Measurements from ENCODE around the gene AIRE. TPM values are rescaled to one million over a fixed set of nuclear protein-coding genes. Genes with fewer than 3 reads are reported as not detected.
"Not testable (repeated sequence)": the region's sequence is repeated elsewhere in the genome, so short reads cannot be mapped to it uniquely, and the experiment has no call there.

Gene AIRE
- total RNA-seq (2014; rRNA removed; shearing (Covaris generic)) = 0.10 TPM in 1 of 2 replicates, not detected in the other

DNA sequence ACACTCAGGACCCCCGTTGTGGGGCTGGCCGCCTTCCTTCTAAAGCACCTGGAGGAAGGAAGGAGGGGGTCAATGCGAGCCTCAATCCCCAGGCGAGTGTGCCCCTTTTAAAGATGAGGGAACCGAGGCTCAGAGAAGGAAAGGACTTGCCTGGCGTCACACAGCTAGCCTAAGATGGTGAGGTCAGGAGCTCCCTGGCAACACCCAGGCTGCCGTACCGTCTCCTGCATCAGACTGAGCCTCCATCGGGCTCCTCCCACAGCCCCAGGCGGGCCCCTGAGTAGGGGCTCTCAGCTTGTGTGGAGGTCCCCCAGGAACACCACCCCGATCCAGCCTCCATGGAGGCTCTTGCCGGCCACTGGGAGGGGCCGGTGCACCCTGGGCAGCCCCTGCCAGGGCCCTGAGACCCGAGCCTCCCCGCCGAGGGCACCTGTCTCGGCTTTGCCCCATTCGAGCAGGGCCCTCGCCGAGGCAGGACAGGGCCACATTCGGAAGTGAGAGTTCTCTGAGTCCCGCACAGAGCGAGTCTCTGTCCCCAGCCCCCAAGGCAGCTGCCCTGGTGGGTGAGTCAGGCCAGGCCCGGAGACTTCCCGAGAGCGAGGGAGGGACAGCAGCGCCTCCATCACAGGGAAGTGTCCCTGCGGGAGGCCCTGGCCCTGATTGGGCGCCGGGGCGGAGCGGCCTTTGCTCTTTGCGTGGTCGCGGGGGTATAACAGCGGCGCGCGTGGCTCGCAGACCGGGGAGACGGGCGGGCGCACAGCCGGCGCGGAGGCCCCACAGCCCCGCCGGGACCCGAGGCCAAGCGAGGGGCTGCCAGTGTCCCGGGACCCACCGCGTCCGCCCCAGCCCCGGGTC is at the start of gene AIRE:
Gene AIRE, plus strand, starts transcription at position 739 of the 855 bp plus-strand sequence. CDS start 131 bp downstream, outside the sequence.
- Histone ChIP-seq H3K36me3 (no peaks in the 10 kb centered on the region), H3K27ac (no peak within 1 kb of the TSS), H3K4me1 (peaks cover 10% of the 10 kb centered on the region), H3K9me3 (replicated peaks) (no peaks in the 10 kb centered on the region), H3K4me3 (no peak within 1 kb of the TSS), H3K27me3 (no peaks in the 10 kb centered on the region)
- DNase-seq = no peak

DNA sequence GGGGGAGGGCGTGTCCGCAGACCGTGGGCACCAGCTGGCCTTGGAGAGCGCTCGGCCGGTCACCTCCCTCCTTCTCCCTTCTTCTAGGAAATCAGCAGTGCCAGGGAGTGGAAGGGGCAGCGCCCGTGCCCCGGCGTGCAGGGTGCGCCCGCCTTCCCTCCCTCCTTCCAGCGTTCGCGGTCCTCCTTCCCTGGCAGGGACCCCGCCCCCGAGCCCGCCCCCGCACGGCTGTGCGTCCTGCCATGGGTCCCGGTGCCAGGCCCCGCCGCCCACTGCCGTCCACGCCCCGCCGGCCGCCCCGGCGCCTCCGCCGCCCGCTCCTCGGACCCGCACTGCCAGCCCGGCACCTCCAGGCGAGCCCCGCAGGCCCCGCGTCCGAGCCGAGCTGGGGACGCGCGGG is 45.3 kb upstream of the AIRE start:
- not testable (repeated sequence) for H3K9me3 ChIP-seq (replicated peaks); H3K27me3 ChIP-seq; H3K4me1 ChIP-seq; H3K27ac ChIP-seq; H3K36me3 ChIP-seq; H3K4me3 ChIP-seq; DNase-seq

GRCh38 chr21:44240842-44241241 is 44.8 kb upstream of the AIRE start, which contains the start of gene ICOSLG:
Gene ICOSLG, minus strand, starts transcription at chr21:44240943. Its CDS starts 126 bp downstream, at chr21:44240817.
- H3K4me3 ChIP-seq; H3K9me3 ChIP-seq (replicated peaks); H3K36me3 ChIP-seq; H3K4me1 ChIP-seq; H3K27ac ChIP-seq; DNase-seq; H3K27me3 ChIP-seq: not testable (repeated sequence)

DNA sequence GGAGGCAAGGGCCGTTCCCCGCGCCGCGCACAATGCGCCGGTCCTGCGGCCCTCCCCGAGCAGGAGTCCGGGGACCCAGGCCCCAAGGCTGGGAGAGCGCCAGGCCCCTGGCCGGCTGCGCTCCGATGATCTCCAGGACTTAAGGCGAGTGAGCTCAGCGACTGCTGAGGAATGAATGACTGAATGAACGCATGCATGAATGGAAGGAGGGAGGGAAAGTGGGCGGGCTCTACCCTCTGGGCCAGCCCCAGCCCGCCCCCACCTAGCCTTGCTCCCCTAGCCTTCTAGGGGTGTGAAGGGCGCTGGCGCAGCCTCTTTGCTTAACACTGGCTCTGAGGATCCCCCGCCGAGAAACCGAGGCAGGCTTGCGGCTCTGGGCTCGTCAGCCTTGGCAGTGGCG is 44.4 kb upstream of the AIRE start:
- H3K4me1 ChIP-seq; DNase-seq; H3K27me3 ChIP-seq; H3K27ac ChIP-seq; H3K36me3 ChIP-seq; H3K4me3 ChIP-seq; H3K9me3 ChIP-seq (replicated peaks): not testable (repeated sequence)

- not testable (repeated sequence) for H3K36me3 ChIP-seq; H3K27me3 ChIP-seq; H3K27ac ChIP-seq; H3K9me3 ChIP-seq (replicated peaks); DNase-seq; H3K4me1 ChIP-seq; H3K4me3 ChIP-seq
Observed at GRCh38 chr21:44243980-44244379, 41.7 kb upstream of the AIRE start.

DNA sequence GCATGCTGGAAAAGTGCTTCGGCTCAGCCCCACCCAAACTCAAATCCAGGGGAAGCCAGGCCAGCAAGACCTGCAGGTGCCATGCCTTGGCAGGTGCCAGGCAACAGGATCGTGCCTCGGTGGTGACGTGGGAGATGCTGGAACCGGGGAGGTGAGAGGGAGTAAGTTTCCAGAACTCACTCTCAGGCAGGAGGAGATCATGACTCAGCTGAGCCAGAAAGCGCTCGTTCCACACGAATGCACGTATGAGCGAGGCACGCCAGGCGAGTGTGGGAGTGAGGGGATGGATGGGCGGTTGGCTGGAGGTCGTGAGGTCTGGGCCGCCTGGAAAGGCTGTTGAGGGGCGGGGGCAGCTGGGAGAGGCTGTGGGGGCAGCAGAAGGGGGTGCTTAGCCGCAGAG is 37.8 kb upstream of the AIRE start:
- H3K27me3 ChIP-seq; DNase-seq; H3K4me1 ChIP-seq; H3K36me3 ChIP-seq; H3K9me3 ChIP-seq (replicated peaks); H3K27ac ChIP-seq; H3K4me3 ChIP-seq: not testable (repeated sequence)

DNA sequence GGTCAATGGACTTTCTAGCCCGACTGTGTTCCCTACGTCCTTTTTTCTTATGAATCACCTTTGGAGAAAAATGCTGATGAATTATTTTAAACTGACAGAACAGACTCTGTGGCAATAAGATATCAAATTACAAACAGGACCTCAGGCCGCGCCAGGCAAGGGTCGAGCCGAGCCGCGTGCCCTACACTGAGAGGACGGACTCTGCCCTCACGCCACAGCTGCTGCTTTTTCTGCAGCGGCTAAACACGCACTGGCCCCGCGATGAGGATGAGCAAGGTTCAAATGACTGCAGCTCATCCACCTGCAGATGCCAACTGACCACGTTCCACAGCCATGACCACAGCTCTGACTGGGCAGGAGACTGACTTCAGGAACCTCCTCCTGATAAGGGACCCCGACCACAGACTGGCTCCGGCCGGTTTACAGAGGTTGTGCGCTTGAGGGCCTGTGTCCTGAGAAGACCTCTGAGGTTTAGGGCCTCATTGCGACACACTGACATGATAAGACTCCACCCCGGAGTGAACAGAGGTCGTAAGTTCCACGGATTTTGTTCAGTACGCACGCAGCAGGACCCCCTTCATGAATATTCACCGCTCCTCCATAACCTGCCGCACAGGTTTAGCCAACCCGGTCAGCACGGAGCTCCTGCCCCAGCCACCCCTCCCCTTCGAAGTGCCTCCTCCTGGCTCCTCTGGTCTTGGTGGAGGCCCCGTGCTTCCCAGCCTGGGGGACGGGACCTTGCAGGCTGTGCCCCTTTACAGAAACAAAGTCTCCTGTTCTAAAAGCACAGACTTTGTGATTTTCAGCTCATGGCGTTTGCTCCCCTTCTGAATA is 36.3 kb upstream of the AIRE start:
- not testable (repeated sequence) for DNase-seq; H3K4me1 ChIP-seq; H3K27me3 ChIP-seq; H3K4me3 ChIP-seq; H3K27ac ChIP-seq; H3K9me3 ChIP-seq (replicated peaks); H3K36me3 ChIP-seq

- Histone ChIP-seq H3K27ac (no peak overlapping the region), H3K27me3 (no peaks in the 10 kb centered on the region), H3K36me3 (no peaks in the 10 kb centered on the region), H3K9me3 (replicated peaks) (no peaks in the 10 kb centered on the region), H3K4me1 (no peaks in the 10 kb centered on the region), H3K4me3 (no peak overlapping the region)
- DNase-seq = no peak
Observed at GRCh38 chr21:44253832-44254710, 31.6 kb upstream of the AIRE start.

- no peak overlapping the region for H3K27ac ChIP-seq
- H3K27me3 ChIP-seq = no peaks in the 10 kb centered on the region
- no peaks in the 10 kb centered on the region for H3K36me3 ChIP-seq
- H3K4me1 ChIP-seq = no peaks in the 10 kb centered on the region
- H3K9me3 ChIP-seq (replicated peaks) = no peaks in the 10 kb centered on the region
- H3K4me3 ChIP-seq = no peak overlapping the region
- DNase-seq = no peak
Observed at GRCh38 chr21:44255511-44255981, 30.1 kb upstream of the AIRE start.

GRCh38 chr21:44258056-44258725 is 27.5 kb upstream of the AIRE start:
- no peak for DNase-seq
- Histone ChIP-seq H3K27me3 (no peaks in the 10 kb centered on the region), H3K4me3 (no peak overlapping the region), H3K36me3 (no peaks in the 10 kb centered on the region), H3K4me1 (no peaks in the 10 kb centered on the region), H3K9me3 (replicated peaks) (no peaks in the 10 kb centered on the region), H3K27ac (no peak overlapping the region)

DNA sequence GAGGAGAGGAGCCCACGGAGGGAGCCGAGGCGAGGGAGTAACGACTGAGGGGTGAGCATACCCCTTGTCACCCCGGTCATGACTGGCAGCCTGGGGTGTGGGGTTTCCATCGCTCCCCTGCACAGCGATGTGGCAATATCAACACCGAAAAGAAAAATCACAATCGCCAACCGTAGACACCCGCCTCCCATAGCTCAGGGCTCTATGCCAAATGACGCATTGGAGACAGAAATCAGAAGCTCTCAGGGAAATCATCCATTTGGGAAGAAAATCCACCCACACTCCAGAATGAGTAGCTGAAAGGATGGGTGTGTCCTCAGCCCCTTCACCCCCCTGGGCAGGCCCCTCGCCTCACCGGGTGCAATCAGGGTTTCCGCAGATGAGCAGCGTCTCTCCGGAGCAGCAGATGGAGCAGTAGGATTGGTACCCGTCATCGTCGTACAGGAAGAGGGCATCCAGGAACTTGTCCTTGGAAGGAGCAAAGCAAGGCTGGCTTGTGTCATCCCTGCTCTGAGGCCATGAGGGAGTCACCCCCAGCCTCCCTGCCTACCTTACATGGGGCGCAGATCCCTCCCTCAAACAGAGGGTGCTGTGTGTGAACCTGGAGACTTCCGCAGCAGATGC is 26.5 kb upstream of the AIRE start:
- DNase-seq = no peak
- Histone ChIP-seq H3K4me3 (no peak overlapping the region), H3K4me1 (no peaks in the 10 kb centered on the region)

GRCh38 chr21:44260066-44260465 is 25.6 kb upstream of the AIRE start:
- H3K9me3 ChIP-seq (replicated peaks) = no peaks in the 10 kb centered on the region
- DNase-seq = no peak
- H3K27me3 ChIP-seq = no peaks in the 10 kb centered on the region
- H3K4me3 ChIP-seq = no peak overlapping the region
- no peak overlapping the region for H3K27ac ChIP-seq
- H3K4me1 ChIP-seq = no peaks in the 10 kb centered on the region
- H3K36me3 ChIP-seq = no peaks in the 10 kb centered on the region

More for the DNA sequence above, 26.5 kb upstream of the AIRE start:
- no peaks in the 10 kb centered on the region for H3K36me3 ChIP-seq
- H3K27me3 ChIP-seq = no peaks in the 10 kb centered on the region
- no peak overlapping the region for H3K27ac ChIP-seq
- no peaks in the 10 kb centered on the region for H3K9me3 ChIP-seq (replicated peaks)

DNA sequence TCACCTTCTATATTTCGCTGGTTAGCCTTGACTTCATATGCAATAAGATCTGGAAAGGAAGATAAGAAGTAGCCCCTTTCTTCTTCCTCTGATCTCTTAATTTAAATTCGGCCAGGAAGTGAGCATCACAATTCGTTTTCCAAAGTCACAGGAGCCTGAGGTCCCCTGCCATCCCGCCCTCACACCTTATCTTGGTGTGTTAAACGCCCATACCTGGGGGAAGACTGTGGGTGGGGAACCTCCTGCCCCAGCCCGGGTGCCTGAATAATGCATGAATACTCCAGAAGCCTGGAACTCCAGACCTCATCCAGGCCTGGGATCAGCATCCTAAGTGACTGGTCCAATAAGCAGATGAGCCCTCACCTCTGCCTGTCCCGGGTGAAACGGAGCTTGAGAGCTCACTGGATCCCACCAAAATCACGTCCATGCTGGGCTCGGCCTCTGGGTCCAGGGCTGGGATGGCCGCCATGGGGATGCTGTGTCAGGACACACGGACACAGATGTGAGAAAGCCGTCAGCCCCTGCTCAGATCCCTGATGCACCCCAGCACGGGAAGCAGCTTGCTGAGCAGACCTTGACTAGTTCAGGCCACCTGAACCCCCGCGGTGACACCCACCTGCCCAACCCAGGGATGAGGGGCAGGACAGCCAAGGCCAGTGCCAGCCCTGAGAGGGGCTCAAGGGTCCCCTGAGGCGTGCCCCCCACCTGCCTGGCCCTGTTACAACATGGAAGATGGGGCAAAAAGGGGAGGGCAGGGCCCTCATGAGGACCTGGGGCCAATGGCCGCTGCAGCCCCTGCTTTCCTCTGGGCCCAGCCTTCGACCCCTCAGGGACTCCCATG is 24.7 kb upstream of the AIRE start:
- no peaks in the 10 kb centered on the region for H3K27me3 ChIP-seq
- no peaks in the 10 kb centered on the region for H3K9me3 ChIP-seq (replicated peaks)
- DNase-seq = no peak
- H3K4me1 ChIP-seq = no peaks in the 10 kb centered on the region
- H3K4me3 ChIP-seq = no peak overlapping the region
- H3K36me3 ChIP-seq = no peaks in the 10 kb centered on the region
- no peak overlapping the region for H3K27ac ChIP-seq
